ENCODE data around the gene ZNF516. TPM values are rescaled to one million over a fixed set of nuclear protein-coding genes. Genes with fewer than 3 reads are reported as not detected.

Gene ZNF516
- total and polyA plus RNA-seq, 2 experiments from 2014 or later, result 17.0 to 78.6 TPM

DNA sequence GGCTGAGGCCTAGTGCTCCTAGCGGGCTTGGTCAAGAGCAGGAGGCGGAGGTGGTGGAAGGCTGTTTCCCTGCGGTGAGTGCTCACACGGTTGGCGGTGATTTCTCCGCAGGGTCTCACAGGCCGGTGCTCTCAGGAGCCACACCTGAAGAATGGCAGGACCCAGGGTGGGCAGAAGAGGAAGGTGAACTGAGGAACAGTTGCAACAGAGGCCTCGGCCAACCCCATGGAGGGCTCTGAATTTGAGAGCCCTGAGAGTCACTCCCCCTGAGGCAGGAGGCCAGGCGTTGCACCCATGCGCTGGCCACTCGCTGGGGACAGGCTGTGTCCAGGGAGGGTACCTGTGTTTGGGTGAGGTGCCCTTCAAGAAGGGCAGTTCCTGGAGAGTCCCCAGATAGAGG lies 35.3 kb upstream of the ZNF516 start:
- no peak for DNase-seq (ENCODE audit: low read depth in 1 of 2, low spot score in 1 of 2)
- Histone ChIP-seq H3K4me3 (no peak overlapping the region), H3K27me3 (no peaks in the 10 kb centered on the region), H3K4me1 (ENCODE audit: low read depth) (peaks cover 16% of the 10 kb centered on the region), H3K36me3 (no peaks in the 10 kb centered on the region), H3K9me3 (ENCODE audit: low read depth) (no peaks in the 10 kb centered on the region), H3K27ac (no peak overlapping the region)
- TF ChIP-seq, protein P1, sequence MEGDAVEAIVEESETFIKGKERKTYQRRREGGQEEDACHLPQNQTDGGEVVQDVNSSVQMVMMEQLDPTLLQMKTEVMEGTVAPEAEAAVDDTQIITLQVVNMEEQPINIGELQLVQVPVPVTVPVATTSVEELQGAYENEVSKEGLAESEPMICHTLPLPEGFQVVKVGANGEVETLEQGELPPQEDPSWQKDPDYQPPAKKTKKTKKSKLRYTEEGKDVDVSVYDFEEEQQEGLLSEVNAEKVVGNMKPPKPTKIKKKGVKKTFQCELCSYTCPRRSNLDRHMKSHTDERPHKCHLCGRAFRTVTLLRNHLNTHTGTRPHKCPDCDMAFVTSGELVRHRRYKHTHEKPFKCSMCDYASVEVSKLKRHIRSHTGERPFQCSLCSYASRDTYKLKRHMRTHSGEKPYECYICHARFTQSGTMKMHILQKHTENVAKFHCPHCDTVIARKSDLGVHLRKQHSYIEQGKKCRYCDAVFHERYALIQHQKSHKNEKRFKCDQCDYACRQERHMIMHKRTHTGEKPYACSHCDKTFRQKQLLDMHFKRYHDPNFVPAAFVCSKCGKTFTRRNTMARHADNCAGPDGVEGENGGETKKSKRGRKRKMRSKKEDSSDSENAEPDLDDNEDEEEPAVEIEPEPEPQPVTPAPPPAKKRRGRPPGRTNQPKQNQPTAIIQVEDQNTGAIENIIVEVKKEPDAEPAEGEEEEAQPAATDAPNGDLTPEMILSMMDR (IDR thresholded peaks at IDR 0.05; ENCODE audit: low read depth, low read length), result no peak

DNA sequence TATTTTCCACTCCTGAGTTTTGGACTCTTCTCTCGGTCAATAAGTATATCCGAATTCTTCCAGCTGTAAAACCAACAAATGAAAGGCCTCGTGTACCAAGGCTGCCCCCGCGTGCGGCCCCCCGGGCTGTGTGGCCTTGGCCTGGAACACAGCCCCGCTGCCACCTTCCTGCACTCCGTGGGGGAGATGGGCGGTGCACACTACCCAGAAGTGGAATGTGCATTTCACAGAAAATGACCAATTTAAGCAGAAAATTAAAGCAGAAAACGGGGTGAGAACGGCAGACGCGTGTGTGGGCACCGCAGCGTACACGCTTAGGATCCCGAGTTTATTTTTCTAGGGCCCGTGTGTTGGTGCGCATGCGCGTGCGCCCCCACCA lies 34.4 kb upstream of the ZNF516 start:
- no peaks in the 10 kb centered on the region for H3K27me3 ChIP-seq
- no peak overlapping the region for H3K27ac ChIP-seq
- no peak for DNase-seq (ENCODE audit: low read depth in 1 of 2, low spot score in 1 of 2)
- peaks cover 16% of the 10 kb centered on the region for H3K4me1 ChIP-seq (ENCODE audit: low read depth)
- no peaks in the 10 kb centered on the region for H3K36me3 ChIP-seq
- H3K4me3 ChIP-seq, result no peak overlapping the region
- TF ChIP-seq, protein P1 (IDR thresholded peaks at IDR 0.05; ENCODE audit: low read depth, low read length), result no peak
- no peaks in the 10 kb centered on the region for H3K9me3 ChIP-seq (ENCODE audit: low read depth)

DNA sequence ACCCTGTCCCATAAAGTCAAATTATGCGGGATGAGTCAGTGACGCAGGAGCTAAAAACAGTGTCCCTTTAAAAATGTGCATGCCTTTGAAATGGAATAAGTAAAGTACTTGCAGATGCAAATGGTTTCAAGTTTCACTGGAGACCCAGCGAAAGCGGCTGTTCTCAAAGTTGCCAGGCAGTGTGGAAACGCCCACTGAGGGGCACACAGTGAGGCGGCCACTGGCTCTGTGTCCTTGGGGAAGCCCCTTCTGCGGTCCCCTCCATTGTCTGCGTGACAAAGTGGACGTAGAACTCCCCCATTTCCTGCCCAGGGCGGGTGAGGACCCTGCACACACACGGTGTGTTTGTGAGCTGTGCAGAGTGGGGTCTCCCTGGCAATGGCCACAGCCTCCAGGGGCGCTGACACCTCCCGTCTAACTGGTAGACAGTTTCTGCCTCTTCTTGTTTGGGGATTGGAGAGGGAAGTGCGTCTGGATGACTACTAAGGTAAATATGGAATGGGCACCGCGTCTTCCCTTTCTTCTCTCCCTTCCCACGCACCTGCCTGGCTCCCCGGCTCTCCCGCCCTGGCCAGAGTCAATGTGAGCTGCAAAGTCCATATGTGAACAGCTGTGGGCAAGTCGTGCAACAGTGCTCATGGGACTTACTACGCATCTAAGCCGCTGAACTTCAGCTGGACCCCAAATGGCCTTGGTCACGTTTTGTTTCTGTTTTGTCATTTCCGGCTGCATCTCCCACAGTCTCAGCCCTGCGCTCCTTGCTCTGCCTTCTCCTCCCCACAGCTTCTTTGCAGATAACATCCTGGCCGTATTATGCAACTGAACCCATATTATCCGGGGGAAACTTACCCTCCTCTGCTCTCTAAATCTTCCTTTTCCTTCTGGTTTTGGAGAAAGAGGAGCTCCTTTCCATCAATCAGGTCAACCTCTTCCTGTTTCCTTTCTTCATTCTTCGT lies 33.7 kb upstream of the ZNF516 start:
- H3K27me3 ChIP-seq, result no peaks in the 10 kb centered on the region
- H3K4me3 ChIP-seq, result peak overlapping the region; percentile 13
- peak overlapping the region; percentile 20 for H3K27ac ChIP-seq
- TF ChIP-seq, protein P1 (IDR thresholded peaks at IDR 0.05; ENCODE audit: low read depth, low read length), result peak; percentile 10
- H3K4me1 ChIP-seq (ENCODE audit: low read depth), result peaks cover 16% of the 10 kb centered on the region
- DNase-seq (ENCODE audit: low read depth in 1 of 2, low spot score in 1 of 2), result peak; percentile 64 to 75
- H3K36me3 ChIP-seq, result no peaks in the 10 kb centered on the region
- H3K9me3 ChIP-seq (ENCODE audit: low read depth), result no peaks in the 10 kb centered on the region

DNA sequence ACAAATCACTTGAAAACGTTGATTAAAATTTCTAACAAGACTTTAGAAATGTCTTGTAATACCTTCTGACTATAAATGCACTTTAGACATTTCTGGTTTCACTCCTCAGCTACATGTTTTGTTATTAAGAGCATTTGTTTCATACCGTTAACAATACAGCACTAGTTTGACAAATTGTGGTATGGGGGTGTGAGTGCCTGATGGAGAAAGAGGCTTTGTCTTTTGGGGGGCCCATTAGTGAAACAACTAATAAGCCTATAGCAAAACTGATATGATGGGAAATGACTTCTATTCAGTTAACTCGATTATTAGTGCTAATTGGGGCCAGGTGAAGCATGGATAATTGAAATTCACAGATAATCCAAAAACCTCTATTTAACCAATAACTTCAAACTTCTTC lies 30.9 kb upstream of the ZNF516 start:
- no peak overlapping the region for H3K4me3 ChIP-seq
- no peak for DNase-seq (ENCODE audit: low read depth in 1 of 2, low spot score in 1 of 2)
- peaks cover 16% of the 10 kb centered on the region for H3K4me1 ChIP-seq (ENCODE audit: low read depth)
- H3K36me3 ChIP-seq, result no peaks in the 10 kb centered on the region
- no peaks in the 10 kb centered on the region for H3K27me3 ChIP-seq
- H3K27ac ChIP-seq, result no peak overlapping the region
- TF ChIP-seq, protein P1 (IDR thresholded peaks at IDR 0.05; ENCODE audit: low read depth, low read length), result no peak
- H3K9me3 ChIP-seq (ENCODE audit: low read depth), result no peaks in the 10 kb centered on the region

GRCh38 chr18:76524900-76525698 lies 30.1 kb upstream of the ZNF516 start:
- no peaks in the 10 kb centered on the region for H3K9me3 ChIP-seq (ENCODE audit: low read depth)
- H3K36me3 ChIP-seq, result no peaks in the 10 kb centered on the region
- no peaks in the 10 kb centered on the region for H3K27me3 ChIP-seq
- H3K4me1 ChIP-seq (ENCODE audit: low read depth), result peaks cover 16% of the 10 kb centered on the region
- H3K4me3 ChIP-seq, result peak overlapping the region; percentile 22
- no peak overlapping the region for H3K27ac ChIP-seq
- TF ChIP-seq, protein P1 (IDR thresholded peaks at IDR 0.05; ENCODE audit: low read depth, low read length), result no peak
- DNase-seq (ENCODE audit: low read depth in 1 of 2, low spot score in 1 of 2), result peak; percentile 24 to 82
